GM18907 (cell line): ENCODE measurements around the gene CD248.
A peak's percentile ranks its signal among the peaks of the same experiment; 100 is the strongest.
"Not testable (repeated sequence)": the region's sequence is repeated elsewhere in the genome, so short reads cannot be mapped to it uniquely, and the experiment has no call there.

Experiments used
- ATAC-seq: cut with Tn5 transposase; IDR thresholded peaks from one replicate; pipeline ENCODE4 v1.9.1; 2021; ENCODE audit warnings: mild to moderate bottlenecking, moderate library complexity; ENCODE audit not compliant: unreplicated experiment

CD248 gene

GRCh38 chr11:66329165-66329673 lies 12.4 kb upstream of the CD248 start:
- no peak for ATAC-seq

GRCh38 chr11:66328302-66329144 lies 11.7 kb upstream of the CD248 start:
- peak; percentile 58 for ATAC-seq

GRCh38 chr11:66328031-66328301 lies 11.1 kb upstream of the CD248 start:
- ATAC-seq, result peak; percentile 12

- ATAC-seq, result no peak
Measured at GRCh38 chr11:66327171-66328030, 10.6 kb upstream of the CD248 start.

GRCh38 chr11:66326261-66327111 lies 9.6 kb upstream of the CD248 start:
- ATAC-seq, result no peak

- ATAC-seq, result no peak
Measured at GRCh38 chr11:66325263-66325671, 8.4 kb upstream of the CD248 start.

GRCh38 chr11:66324664-66325063 lies 7.8 kb upstream of the CD248 start:
- no peak for ATAC-seq

- ATAC-seq, result no peak
Measured at GRCh38 chr11:66323684-66324083, 6.8 kb upstream of the CD248 start.

GRCh38 chr11:66322732-66323427 lies 6.0 kb upstream of the CD248 start:
- ATAC-seq, result no peak

GRCh38 chr11:66321606-66322005 lies 4.8 kb upstream of the CD248 start:
- ATAC-seq, result no peak

- ATAC-seq, result not testable (repeated sequence)
Measured at GRCh38 chr11:66320748-66321147, 3.9 kb upstream of the CD248 start.

GRCh38 chr11:66320289-66320688 lies 3.4 kb upstream of the CD248 start:
- not testable (repeated sequence) for ATAC-seq

- no peak for ATAC-seq
Measured at GRCh38 chr11:66318600-66318970, 1.7 kb upstream of the CD248 start.

GRCh38 chr11:66317723-66318599 lies 1.1 kb upstream of the CD248 start:
- no peak for ATAC-seq

- ATAC-seq, result no peak
Measured at GRCh38 chr11:66317322-66317722, 478 bp upstream of the CD248 start.

GRCh38 chr11:66315921-66316811 lies 678 bp downstream of the CD248 start:
- no peak for ATAC-seq

- ATAC-seq, result no peak
Measured at GRCh38 chr11:66315498-66315885, 1.4 kb downstream of the CD248 start.
